ENCODE results near the gene IQSEC1. TPM values are rescaled to one million over a fixed set of nuclear protein-coding genes. Genes with fewer than 3 reads are reported as not detected.

Gene IQSEC1
- total and polyA plus RNA-seq, 2 of the 8 experiments (the other 6 are each of a cell fraction or from before 2014, with no cell fraction given) = 6.8 to 28.8 TPM

- WGBS, 2 experiments (ENCODE audit: extremely low coverage in 1 of 2, insufficient coverage in 1 of 2, insufficient read length in 1 of 2, insufficient replicate concordance in 2 of 2, low coverage in 1 of 2, low lambda C conversion rate in 2 of 2, missing lambda C conversion rate in 1 of 2) = 82% methylated on average over 7 of the region's 7 CpGs; no CpG with 5 or more reads in 1 of the 2 experiments
- DNase-seq (ENCODE audit: low read depth in 1 of 2, low spot score in 2 of 2) = no peak
Measured at GRCh38 chr3:13075318-13075717, 2.1 kb upstream of the IQSEC1 start.

More at GRCh38 chr3:13075318-13075717, 2.1 kb upstream of the IQSEC1 start:
- Histone ChIP-seq H3K9me3 (ENCODE audit: insufficient read depth in 2 of 2, low read depth in 1 of 2, low read length in 1 of 2) (no peaks in the 10 kb centered on the region), H4K20me1 (replicated peaks in 1 of 2; ENCODE audit: control insufficient read depth in 1 of 2, insufficient read depth in 2 of 2, low read length in 2 of 2) (peaks cover 3 to 5% of the 10 kb centered on the region in 2 experiments), H4K91ac (replicated peaks; ENCODE audit: insufficient read length, low read length) (no peak overlapping the region), H3K4me2 (ENCODE audit: insufficient read depth in 1 of 2, low read depth in 2 of 2, low read length in 2 of 2) (no peak overlapping the region), H2BK15ac (ENCODE audit: low read length) (no peak overlapping the region), H3K79me2 (ENCODE audit: control insufficient read depth in 1 of 2, insufficient read depth in 2 of 2, low read length in 2 of 2) (no peaks in the 10 kb centered on the region), H3K9ac (replicated peaks in 1 of 4; ENCODE audit: extremely low read depth in 1 of 4, low read depth in 3 of 4, low read length in 3 of 4) (no peak overlapping the region), H2AFZ (ENCODE audit: low read length) (no peak overlapping the region), H3K4ac (replicated peaks; ENCODE audit: insufficient read length, low read depth, low read length) (no peak overlapping the region), H3K56ac (replicated peaks; ENCODE audit: insufficient read length, low read depth, low read length) (no peak overlapping the region), H2BK120ac (replicated peaks; ENCODE audit: low read depth, low read length) (no peak overlapping the region), H3K23me2 (ENCODE audit: low read depth, low read length) (peaks cover 5% of the 10 kb centered on the region; the same call in 1 of the 2 replicates), H3K4me1 (replicated peaks in 1 of 4; ENCODE audit: control insufficient read depth in 3 of 4, insufficient read depth in 4 of 4, low read length in 3 of 4) (peaks cover 0 to 14% (median 4%) of the 10 kb centered on the region in 4 experiments; a peak in 5 of 7 replicates), H3K23ac (ENCODE audit: insufficient read length) (no peak overlapping the region), H3K27me3 (replicated peaks in 1 of 4; ENCODE audit: control insufficient read depth in 3 of 4, extremely low read depth in 1 of 4, insufficient read depth in 3 of 4, low read length in 3 of 4) (peaks cover 6 to 38% (median 26%) of the 10 kb centered on the region in 4 experiments), H3K14ac (ENCODE audit: insufficient read length) (no peak overlapping the region), H2BK20ac (ENCODE audit: low read length) (no peak overlapping the region), H2BK12ac (ENCODE audit: low read depth, low read length) (no peak overlapping the region), H3K36me3 (ENCODE audit: control insufficient read depth in 2 of 4, insufficient read depth in 4 of 4, low read length in 3 of 4) (no peaks in the 10 kb centered on the region), H3K18ac (ENCODE audit: extremely low read depth, low read length) (no peak overlapping the region), H2AK5ac (ENCODE audit: low read depth, low read length) (no peak overlapping the region), H4K8ac (ENCODE audit: extremely low read depth, insufficient read depth, low read length) (no peak overlapping the region), H3K27ac (ENCODE audit: low read depth, low read length) (no peak overlapping the region), H3K79me1 (ENCODE audit: low read depth, low read length) (no peaks in the 10 kb centered on the region), H2BK5ac (ENCODE audit: low read depth, low read length) (no peak overlapping the region), H4K5ac (ENCODE audit: insufficient read length, low read depth, low read length) (no peak overlapping the region), H3K4me3 (ENCODE audit: extremely low read depth in 1 of 4, insufficient read depth in 2 of 4, low read depth in 3 of 4, low read length in 4 of 4) (no peak overlapping the region)
- CTCF ChIA-PET (ENCODE audit: partially characterized antibody) = interaction anchor here (0.6 to 1.3 kb wide), 2 partner anchors 17 to 120 kb away, joined by 3 read pairs; no protein-coding TSS in a partner anchor
- TF ChIP-seq KDM4A (IDR thresholded peaks at IDR 0.05; ENCODE audit: low read depth, low read length, severe bottlenecking) (no peak), RAD21 (IDR thresholded peaks at IDR 0.05 in 1 of 2, conservative IDR thresholded peaks at IDR 0.05 in 1 of 2; ENCODE audit: low read depth in 2 of 2, low read length in 2 of 2) (no peak), TAF1 (IDR thresholded peaks at IDR 0.05; ENCODE audit: low read depth, low read length) (no peak), POU5F1 (IDR thresholded peaks at IDR 0.05; ENCODE audit: low read depth, low read length) (no peak), SRF (IDR thresholded peaks at IDR 0.05; ENCODE audit: low read depth, low read length) (no peak), SAP30 (IDR thresholded peaks at IDR 0.05; ENCODE audit: insufficient read depth, insufficient replicate concordance, low read length) (no peak), CEBPB (IDR thresholded peaks at IDR 0.05; ENCODE audit: low read depth, low read length) (no peak), SIN3A (conservative IDR thresholded peaks at IDR 0.05 in 1 of 2, IDR thresholded peaks at IDR 0.05 in 1 of 2; ENCODE audit: low read depth in 1 of 2, low read length in 2 of 2) (no peak), TAF7 (optimal IDR thresholded peaks at IDR 0.05; ENCODE audit: borderline replicate concordance, low read depth, low read length) (no peak), SUZ12 (IDR thresholded peaks at IDR 0.05; ENCODE audit: low read length) (no peak)
- POLR2A ChIA-PET (ENCODE audit: partially characterized antibody) = no interaction called here
- no peak for FAIRE-seq
